NCI-H69 (cell line): Measurements from ENCODE around the gene RTN4IP1.

Source experiments
- DNase-seq: peaks from one replicate; lab custom pipeline; 2025; lab: John Stamatoyannopoulos, UW

The RTN4IP1 gene

GRCh38 chr6:106546691-106547414 is 82.4 kb downstream of the RTN4IP1 start:
- DNase-seq = peak; percentile 80

GRCh38 chr6:106546261-106546690 is 83.0 kb downstream of the RTN4IP1 start:
- peak; percentile 43 for DNase-seq

- DNase-seq = no peak
These were observed 88.4 kb downstream of the RTN4IP1 start for GRCh38 chr6:106540907-106541306.

- DNase-seq = no peak
These were observed 88.9 kb downstream of the RTN4IP1 start for GRCh38 chr6:106540432-106540831.

- no peak for DNase-seq
These were observed 89.4 kb downstream of the RTN4IP1 start for GRCh38 chr6:106539936-106540335.

GRCh38 chr6:106538145-106538544 is 91.2 kb downstream of the RTN4IP1 start:
- DNase-seq = no peak

GRCh38 chr6:106537662-106538061 is 91.6 kb downstream of the RTN4IP1 start:
- no peak for DNase-seq

- no peak for DNase-seq
These were observed 92.4 kb downstream of the RTN4IP1 start for GRCh38 chr6:106536851-106537250.

GRCh38 chr6:106536357-106536756 is 92.9 kb downstream of the RTN4IP1 start:
- no peak for DNase-seq

- DNase-seq = no peak
These were observed 94.3 kb downstream of the RTN4IP1 start for GRCh38 chr6:106535012-106535411.

- no peak for DNase-seq
These were observed 94.7 kb downstream of the RTN4IP1 start for GRCh38 chr6:106534564-106534982.

- no peak for DNase-seq
These were observed 95.3 kb downstream of the RTN4IP1 start for GRCh38 chr6:106534004-106534403.

- no peak for DNase-seq
These were observed 96.2 kb downstream of the RTN4IP1 start for GRCh38 chr6:106533054-106533453.

- DNase-seq = no peak
These were observed 98.8 kb downstream of the RTN4IP1 start for GRCh38 chr6:106530502-106530901.

- no peak for DNase-seq
These were observed 99.3 kb downstream of the RTN4IP1 start for GRCh38 chr6:106530026-106530425.

GRCh38 chr6:106529438-106529837 is 99.9 kb downstream of the RTN4IP1 start:
- no peak for DNase-seq

GRCh38 chr6:106528521-106528920 is 100.8 kb downstream of the RTN4IP1 start:
- no peak for DNase-seq

GRCh38 chr6:106527979-106528378 is 101.3 kb downstream of the RTN4IP1 start:
- DNase-seq = no peak

- no peak for DNase-seq
These were observed 102.2 kb downstream of the RTN4IP1 start for GRCh38 chr6:106527117-106527516.

- DNase-seq = no peak
These were observed 103.4 kb downstream of the RTN4IP1 start for GRCh38 chr6:106525882-106526275.

- DNase-seq = no peak
These were observed 104.0 kb downstream of the RTN4IP1 start for GRCh38 chr6:106525107-106525881.

- no peak for DNase-seq
These were observed 106.6 kb downstream of the RTN4IP1 start for GRCh38 chr6:106522562-106523250.
